ENCODE data around the gene HEMK1. TPM values are rescaled to one million over a fixed set of nuclear protein-coding genes. Genes with fewer than 3 reads are reported as not detected.

HEMK1 gene
- total and polyA plus RNA-seq, 2 of the 4 experiments (the other 2 are of a cell fraction) = 17.2 to 20.8 TPM

DNA sequence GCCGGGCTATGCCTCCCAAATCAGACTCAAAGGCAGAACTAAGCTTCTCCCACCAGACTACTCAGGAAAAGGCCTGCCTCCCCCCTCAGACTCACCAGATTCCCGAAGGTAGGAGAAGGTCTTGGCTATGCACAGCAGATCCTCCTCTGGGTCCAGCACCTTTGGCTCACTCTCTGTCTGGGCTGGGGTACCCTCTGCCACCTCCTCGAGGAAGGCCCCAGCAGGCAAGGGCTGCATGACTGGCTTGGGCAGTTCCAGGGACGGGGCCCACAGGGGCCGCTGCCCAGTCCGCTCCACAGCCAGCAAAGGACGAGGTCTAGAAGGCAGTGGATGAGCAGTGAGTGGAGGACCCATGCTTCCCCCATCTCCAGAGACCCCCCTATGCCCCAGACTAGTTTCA is 39.0 kb downstream of the HEMK1 start:
- Histone ChIP-seq H2AK5ac (ENCODE audit: low read depth, low read length) (no peak overlapping the region), H4K91ac (ENCODE audit: insufficient read depth, low read depth, low read length) (no peak overlapping the region), H4K5ac (ENCODE audit: low read depth, low read length) (no peak overlapping the region), H3K18ac (ENCODE audit: low read depth, low read length) (no peak overlapping the region), H3K9ac (ENCODE audit: low read depth, low read length) (no peak overlapping the region), H2AK9ac (replicated peaks; ENCODE audit: low read depth, low read length, poor library complexity) (no peak overlapping the region), H3K4me3 (ENCODE audit: insufficient read depth, low read depth, low read length) (no peak overlapping the region), H3K4ac (ENCODE audit: low read depth, low read length) (no peak overlapping the region), H2BK5ac (ENCODE audit: low read depth, low read length, poor library complexity, severe bottlenecking) (no peak overlapping the region), H2AFZ (replicated peaks; ENCODE audit: low read length, poor library complexity) (no peak overlapping the region), H2BK15ac (ENCODE audit: low read depth, low read length) (no peak overlapping the region), H3K23ac (ENCODE audit: low read depth, low read length) (no peak overlapping the region), H3K27ac (ENCODE audit: insufficient read depth, low read length) (no peak overlapping the region), H4K20me1 (ENCODE audit: insufficient read depth, low read length) (no peaks in the 10 kb centered on the region), H3K79me1 (ENCODE audit: low read depth in 1 of 2, low read length in 2 of 2) (peaks cover 13% of the 10 kb centered on the region in 2 experiments; a peak in 3 of 4 replicates), H2BK120ac (ENCODE audit: low read depth, low read length) (no peak overlapping the region), H4K8ac (ENCODE audit: low read depth in 2 of 2, low read length in 2 of 2) (no peak overlapping the region), H3K9me1 (ENCODE audit: insufficient read depth, low read length) (peaks cover 15% of the 10 kb centered on the region), H3K4me1 (ENCODE audit: control insufficient read depth, insufficient read depth, low read length) (peaks cover 4% of the 10 kb centered on the region), H3K56ac (ENCODE audit: extremely low read depth, insufficient read depth, low read length) (no peak overlapping the region), H3K27me3 (ENCODE audit: control insufficient read depth, insufficient read depth, low read length) (no peaks in the 10 kb centered on the region), H3K9me3 (ENCODE audit: control insufficient read depth, insufficient read depth, low read length) (no peaks in the 10 kb centered on the region), H3K36me3 (ENCODE audit: control insufficient read depth, insufficient read depth, low read length) (peaks cover 28% of the 10 kb centered on the region; the same call in 1 of the 2 replicates), H2BK20ac (ENCODE audit: low read depth, low read length) (no peak overlapping the region), H3K4me2 (ENCODE audit: low read depth, low read length) (no peak overlapping the region), H3K14ac (replicated peaks; ENCODE audit: low read depth, low read length) (no peak overlapping the region)
- POLR2A ChIA-PET (ENCODE audit: unreplicated experiment) = no interaction called here
- in situ Hi-C loops (cut with MboI; ENCODE audit: low sequenced_read_pairs) (loop anchor here (25.0 kb wide), 1 partner anchor 1079 kb away; no protein-coding TSS in a partner anchor), dilution Hi-C loops (cut with HindIII; ENCODE audit: low sequenced_read_pairs, unreplicated experiment) (no loop called here), intact Hi-C loops (cut with micrococcal nuclease) (no loop called here)
- 100% methylated on average over 1 of the region's 7 CpGs; no CpG with 5 or more reads in 1 of the 2 experiments for WGBS, 2 experiments (ENCODE audit: extremely low coverage in 2 of 2, insufficient read length in 1 of 2)
- DNase-seq (no peak), ATAC-seq (ENCODE audit: low read depth) (no peak)
- CTCF ChIA-PET = interaction anchor here (0.6 kb wide), 1 partner anchor 303 kb away, joined by 3 read pairs; no protein-coding TSS in a partner anchor
- TF ChIP-seq FOS (IDR thresholded peaks at IDR 0.05; ENCODE audit: low read depth, low read length) (no peak), RFX5 (IDR thresholded peaks at IDR 0.05; ENCODE audit: low read depth, low read length) (no peak), CHD1 (IDR thresholded peaks at IDR 0.05; ENCODE audit: low read depth, low read length) (no peak), NFE2L2 (IDR thresholded peaks at IDR 0.05; ENCODE audit: low read depth, low read length) (no peak)
- BruUV-seq (replicated peaks) = no TSS peak
